Glutamatergic neuron (in vitro differentiated cells): ENCODE measurements around the gene FARP1. TPM values are rescaled to one million over a fixed set of nuclear protein-coding genes. Genes with fewer than 3 reads are reported as not detected.
A peak's percentile ranks its signal among the peaks of the same experiment; 100 is the strongest.

ENCODE experiments used
- DNase-seq: peaks from one replicate; pipeline ENCODE4 v3.0.0; 2022
- H3K27ac Mint-ChIP-seq: one replicate; pipeline ENCODE4 v1.8.0; 2020; ENCODE audit warnings: mild to moderate bottlenecking, mixed read lengths, inconsistent platforms; ENCODE audit not compliant: unreplicated experiment
- H3K27me3 Mint-ChIP-seq: one replicate; pipeline ENCODE4 v1.8.0; 2020; ENCODE audit warnings: mild to moderate bottlenecking, moderate library complexity, mixed read lengths, inconsistent platforms; ENCODE audit not compliant: unreplicated experiment
- H3K36me3 Mint-ChIP-seq: one replicate; pipeline ENCODE4 v1.8.0; 2020; ENCODE audit warnings: mild to moderate bottlenecking, mixed read lengths, inconsistent platforms; ENCODE audit not compliant: unreplicated experiment
- H3K4me1 Mint-ChIP-seq: one replicate; pipeline ENCODE4 v1.8.0; 2020; ENCODE audit warnings: mild to moderate bottlenecking, low read depth, mixed read lengths, inconsistent platforms; ENCODE audit not compliant: unreplicated experiment
- H3K4me3 Mint-ChIP-seq: one replicate; pipeline ENCODE4 v1.8.0; 2020; ENCODE audit warnings: mild to moderate bottlenecking, mixed read lengths, inconsistent platforms; ENCODE audit not compliant: unreplicated experiment
- H3K9me3 Mint-ChIP-seq: one replicate; pipeline ENCODE4 v1.8.0; 2020; ENCODE audit warnings: mild to moderate bottlenecking, moderate library complexity, mixed read lengths, inconsistent platforms; ENCODE audit not compliant: unreplicated experiment
- CTCF ChIP-seq: fragments of 200-600 bp; sonication (generic); IDR thresholded peaks from one replicate; pipeline ENCODE4 v1.5.0; 2021; ENCODE audit not compliant: partially characterized antibody, unreplicated experiment
- total RNA-seq: library from RNA; stranded (reverse); fragmentation: NEBNext Ultra II Directional; extraction: Animal tissue kit (Norgen Biotek cat#: 25700); gene quantifications from one replicate; pipeline ENCODE4 v1.2.1, GENCODE V29; 2021; ENCODE audit not compliant: unreplicated experiment

FARP1 gene
- total RNA-seq, 1 donor from 2014 or later: 233 TPM

GRCh38 chr13:98285317-98285716 is 142.4 kb downstream of the FARP1 start:
- DNase-seq: no peak
- Mint-ChIP-seq H3K9me3 (peaks cover 21% of the 10 kb centered on the region), H3K27me3 (peaks cover 17% of the 10 kb centered on the region), H3K4me3 (no peak overlapping the region), H3K27ac (no peak overlapping the region), H3K4me1 (peaks cover 35% of the 10 kb centered on the region), H3K36me3 (no peaks in the 10 kb centered on the region)
- no peak for TF ChIP-seq CTCF

GRCh38 chr13:98285852-98286594 is 143.1 kb downstream of the FARP1 start:
- Mint-ChIP-seq H3K4me1 (peaks cover 31% of the 10 kb centered on the region), H3K36me3 (no peaks in the 10 kb centered on the region), H3K4me3 (no peak overlapping the region), H3K27ac (no peak overlapping the region), H3K27me3 (peaks cover 16% of the 10 kb centered on the region), H3K9me3 (peaks cover 23% of the 10 kb centered on the region)
- peak; percentile 35 for DNase-seq
- no peak for TF ChIP-seq CTCF

- DNase-seq: no peak
- peaks cover 26% of the 10 kb centered on the region for H3K9me3 Mint-ChIP-seq
- no peaks in the 10 kb centered on the region for H3K36me3 Mint-ChIP-seq
- peaks cover 12% of the 10 kb centered on the region for H3K27me3 Mint-ChIP-seq
- H3K27ac Mint-ChIP-seq: peak overlapping the region; percentile 52
- peaks cover 31% of the 10 kb centered on the region for H3K4me1 Mint-ChIP-seq
- TF ChIP-seq CTCF: no peak
- no peak overlapping the region for H3K4me3 Mint-ChIP-seq
These were observed 143.9 kb downstream of the FARP1 start for GRCh38 chr13:98286799-98287198.

GRCh38 chr13:98288211-98288610 is 145.3 kb downstream of the FARP1 start:
- TF ChIP-seq CTCF: no peak
- no peak for DNase-seq
- H3K4me1 Mint-ChIP-seq: peaks cover 38% of the 10 kb centered on the region
- peaks cover 25% of the 10 kb centered on the region for H3K9me3 Mint-ChIP-seq
- H3K27me3 Mint-ChIP-seq: peaks cover 12% of the 10 kb centered on the region
- no peaks in the 10 kb centered on the region for H3K36me3 Mint-ChIP-seq
- H3K4me3 Mint-ChIP-seq: peak overlapping the region; percentile 6
- H3K27ac Mint-ChIP-seq: no peak overlapping the region

GRCh38 chr13:98289339-98289945 is 146.5 kb downstream of the FARP1 start:
- Mint-ChIP-seq H3K36me3 (no peaks in the 10 kb centered on the region), H3K9me3 (peaks cover 25% of the 10 kb centered on the region), H3K27me3 (peaks cover 12% of the 10 kb centered on the region), H3K27ac (peak overlapping the region; percentile 85), H3K4me1 (peaks cover 35% of the 10 kb centered on the region), H3K4me3 (peak overlapping the region; percentile 27)
- no peak for TF ChIP-seq CTCF
- peak; percentile 54 for DNase-seq
